ENCODE measurements around the gene RPS3. TPM values are rescaled to one million over a fixed set of nuclear protein-coding genes. Genes with fewer than 3 reads are reported as not detected.

The RPS3 gene
- total and polyA plus RNA-seq, 2 of the 13 experiments (the other 11 are each of a cell fraction or from before 2014, with no cell fraction given), result 2,143 to 3,616 TPM

- no peak for TF ChIP-seq ZNF337 (CRISPR knock-in tag; IDR thresholded peaks at IDR 0.05; ENCODE audit: borderline replicate concordance, low read depth)
- no peak for TF ChIP-seq MTF1 (CRISPR knock-in tag; IDR thresholded peaks at IDR 0.05)
- no peak for TF ChIP-seq SMYD3 (CRISPR knock-in tag; IDR thresholded peaks at IDR 0.05)
- peak in 1 of 2 experiments; percentile 73; a peak in 1 of 4 replicates for TF ChIP-seq EP300 (IDR thresholded peaks at IDR 0.05; ENCODE audit: low read depth in 2 of 2, low read length in 2 of 2)
- peak; percentile 35; the same call in 1 of the 2 replicates for TF ChIP-seq EP300 (CRISPR knock-in tag; IDR thresholded peaks at IDR 0.05; ENCODE audit: borderline replicate concordance)
- TF ChIP-seq ZNF891 (CRISPR knock-in tag; IDR thresholded peaks at IDR 0.05), result no peak
- TF ChIP-seq ATF7 (IDR thresholded peaks at IDR 0.05), result no peak
- TF ChIP-seq ATF7 (CRISPR knock-in tag; IDR thresholded peaks at IDR 0.05), result no peak
- TF ChIP-seq, protein P1, sequence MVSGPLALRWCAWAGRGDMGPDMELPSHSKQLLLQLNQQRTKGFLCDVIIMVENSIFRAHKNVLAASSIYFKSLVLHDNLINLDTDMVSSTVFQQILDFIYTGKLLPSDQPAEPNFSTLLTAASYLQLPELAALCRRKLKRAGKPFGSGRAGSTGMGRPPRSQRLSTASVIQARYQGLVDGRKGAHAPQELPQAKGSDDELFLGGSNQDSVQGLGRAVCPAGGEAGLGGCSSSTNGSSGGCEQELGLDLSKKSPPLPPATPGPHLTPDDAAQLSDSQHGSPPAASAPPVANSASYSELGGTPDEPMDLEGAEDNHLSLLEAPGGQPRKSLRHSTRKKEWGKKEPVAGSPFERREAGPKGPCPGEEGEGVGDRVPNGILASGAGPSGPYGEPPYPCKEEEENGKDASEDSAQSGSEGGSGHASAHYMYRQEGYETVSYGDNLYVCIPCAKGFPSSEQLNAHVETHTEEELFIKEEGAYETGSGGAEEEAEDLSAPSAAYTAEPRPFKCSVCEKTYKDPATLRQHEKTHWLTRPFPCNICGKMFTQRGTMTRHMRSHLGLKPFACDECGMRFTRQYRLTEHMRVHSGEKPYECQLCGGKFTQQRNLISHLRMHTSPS (CRISPR knock-in tag; IDR thresholded peaks at IDR 0.05; ENCODE audit: low read depth), result no peak
- no peak for TF ChIP-seq ZNF326 (CRISPR knock-in tag; IDR thresholded peaks at IDR 0.05; ENCODE audit: borderline replicate concordance)
- TF ChIP-seq TCF12 (IDR thresholded peaks at IDR 0.05), result no peak
- no peak for TF ChIP-seq TCF12 (CRISPR knock-in tag; IDR thresholded peaks at IDR 0.05)
- TF ChIP-seq, protein P2, sequence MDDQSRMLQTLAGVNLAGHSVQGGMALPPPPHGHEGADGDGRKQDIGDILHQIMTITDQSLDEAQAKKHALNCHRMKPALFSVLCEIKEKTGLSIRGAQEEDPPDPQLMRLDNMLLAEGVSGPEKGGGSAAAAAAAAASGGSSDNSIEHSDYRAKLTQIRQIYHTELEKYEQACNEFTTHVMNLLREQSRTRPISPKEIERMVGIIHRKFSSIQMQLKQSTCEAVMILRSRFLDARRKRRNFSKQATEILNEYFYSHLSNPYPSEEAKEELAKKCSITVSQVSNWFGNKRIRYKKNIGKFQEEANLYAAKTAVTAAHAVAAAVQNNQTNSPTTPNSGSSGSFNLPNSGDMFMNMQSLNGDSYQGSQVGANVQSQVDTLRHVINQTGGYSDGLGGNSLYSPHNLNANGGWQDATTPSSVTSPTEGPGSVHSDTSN (CRISPR knock-in tag; IDR thresholded peaks at IDR 0.05; ENCODE audit: borderline replicate concordance), result no peak
- TF ChIP-seq KLF13 (CRISPR knock-in tag; IDR thresholded peaks at IDR 0.05), result no peak
- TF ChIP-seq ZBTB3 (CRISPR knock-in tag; IDR thresholded peaks at IDR 0.05; ENCODE audit: borderline replicate concordance, low read depth), result no peak
- TF ChIP-seq ZFAT (CRISPR knock-in tag; conservative IDR thresholded peaks at IDR 0.05), result no peak
- no peak for TF ChIP-seq RORA (CRISPR knock-in tag; IDR thresholded peaks at IDR 0.05)
- no peak for TF ChIP-seq ZNF44 (CRISPR knock-in tag; IDR thresholded peaks at IDR 0.05)
- TF ChIP-seq ARID2 (CRISPR knock-in tag; IDR thresholded peaks at IDR 0.05; ENCODE audit: borderline replicate concordance), result no peak
- no peak for TF ChIP-seq ZBTB10 (CRISPR knock-in tag; IDR thresholded peaks at IDR 0.05; ENCODE audit: borderline replicate concordance)
- TF ChIP-seq ZKSCAN5 (CRISPR knock-in tag; IDR thresholded peaks at IDR 0.05), result no peak
- TF ChIP-seq NFIB (CRISPR knock-in tag; IDR thresholded peaks at IDR 0.05; ENCODE audit: borderline replicate concordance), result no peak
- TF ChIP-seq WIZ (CRISPR knock-in tag; IDR thresholded peaks at IDR 0.05), result no peak
- no peak for TF ChIP-seq ZNF749 (CRISPR knock-in tag; IDR thresholded peaks at IDR 0.05; ENCODE audit: borderline replicate concordance)
- no peak for TF ChIP-seq MLLT10 (CRISPR knock-in tag; IDR thresholded peaks at IDR 0.05)
- no peak for TF ChIP-seq ZNF780A (CRISPR knock-in tag; IDR thresholded peaks at IDR 0.05)
Measured at GRCh38 chr11:75371949-75372876, 27.1 kb upstream of the RPS3 start (continued).

Data from HepG2 (cell line).